OCI-LY7 (cell line): Measurements from ENCODE around the gene TMEM270. TPM values are rescaled to one million over a fixed set of nuclear protein-coding genes. Genes with fewer than 3 reads are reported as not detected.

Experiments used
- BruUV-seq: library from RNA; stranded (reverse); fragments of 400-500 nt; replicated peaks from 2 replicates; lab custom pipeline; 2021; lab: Mats Ljungman, UMichigan
- CTCF ChIA-PET: fragments of 300-600 bp; sonication (Branson Sonifier 250); formaldehyde crosslinking; loops from one replicate; lab custom pipeline; 2022; ENCODE audit warnings: antibody characterized with exemption; ENCODE audit not compliant: unreplicated experiment; lab: Charles Lee
- POLR2A ChIA-PET: fragments of 300-600 bp; sonication (Branson Sonifier 250); formaldehyde crosslinking; loops from one replicate; lab custom pipeline; 2022; ENCODE audit warnings: antibody characterized with exemption; lab: Charles Lee
- DNase-seq: peaks from one replicate; pipeline ENCODE4 v3.0.0-alpha.2; 2015; ENCODE audit warnings: low spot score
- H2AFZ ChIP-seq: fragments of 200-600 bp; sonication (generic), shearing (Covaris generic); 2 replicates; pipeline ENCODE4 v1.6.1; 2014; ENCODE audit warnings: mild to moderate bottlenecking, antibody characterized with exemption, low read length, moderate library complexity
- H3K27ac ChIP-seq: fragments of 200-600 bp; sonication (generic); 2 replicates; pipeline ENCODE4 v1.5.1; 2014; ENCODE audit warnings: mixed run types, low read depth, mild to moderate bottlenecking, moderate library complexity, low read length, inconsistent platforms; ENCODE audit not compliant: poor library complexity, severe bottlenecking
- H3K36me3 ChIP-seq: fragments of 200-600 bp; sonication (generic); 2 replicates; pipeline ENCODE4 v1.6.1; 2014; ENCODE audit warnings: mild to moderate bottlenecking, antibody characterized with exemption, low read length, moderate library complexity, mixed read lengths; ENCODE audit not compliant: insufficient read depth
- H3K4me1 ChIP-seq: fragments of 200-600 bp; sonication (generic); 2 replicates; pipeline ENCODE4 v1.5.1; 2014; ENCODE audit warnings: mild to moderate bottlenecking, low read length; ENCODE audit not compliant: insufficient read depth, poor library complexity, severe bottlenecking
- H3K4me2 ChIP-seq: fragments of 200-600 bp; sonication (generic); 2 replicates; pipeline ENCODE4 v1.6.1; 2014; ENCODE audit warnings: mild to moderate bottlenecking, low read length
- H3K4me3 ChIP-seq: fragments of 200-600 bp; sonication (generic); 2 replicates; pipeline ENCODE4 v1.5.1; 2014; ENCODE audit warnings: mild to moderate bottlenecking, low read depth, low read length; ENCODE audit not compliant: poor library complexity, severe bottlenecking
- H3K79me2 ChIP-seq: fragments of 200-600 bp; sonication (generic); 2 replicates; pipeline ENCODE4 v1.6.1; 2016; ENCODE audit warnings: low read depth, mild to moderate bottlenecking, low read length, moderate library complexity, mixed read lengths; ENCODE audit not compliant: insufficient read depth
- H3K9me2 ChIP-seq: fragments of 200-600 bp; sonication (generic); 2 replicates; pipeline ENCODE4 v1.6.1; 2016; ENCODE audit warnings: mild to moderate bottlenecking, low read length, mixed read lengths; ENCODE audit not compliant: insufficient read depth
- H3K9me3 ChIP-seq: fragments of 200-600 bp; sonication (generic); 2 replicates; pipeline ENCODE4 v1.6.1; 2014; ENCODE audit warnings: mild to moderate bottlenecking, mixed run types, low read length, mixed read lengths
- H4K20me1 ChIP-seq: fragments of 200-600 bp; sonication (generic); 2 replicates; pipeline ENCODE4 v1.6.1; 2014; ENCODE audit warnings: mild to moderate bottlenecking, antibody characterized with exemption, low read length, moderate library complexity, mixed read lengths; ENCODE audit not compliant: insufficient read depth
- CTCF ChIP-seq: fragments of 200-600 bp; sonication (generic); conservative IDR thresholded peaks from 2 replicates; pipeline ENCODE4 v1.5.1; 2014; ENCODE audit warnings: mild to moderate bottlenecking, antibody characterized with exemption, low read length, moderate library complexity, mixed read lengths
- EZH2phosphoT487 ChIP-seq: fragments of 200-600 bp; sonication (generic); IDR thresholded peaks from 2 replicates; pipeline ENCODE4 v1.6.1; 2018; ENCODE audit warnings: low read depth, borderline replicate concordance, mild to moderate bottlenecking, mixed run types, antibody characterized with exemption, low read length, moderate library complexity, mixed read lengths
- intact Hi-C: fragments of 100-400 bp; cut with micrococcal nuclease; formaldehyde crosslinking; loops from one replicate; pipeline ENCODE4 v1.10.0; 2022; ENCODE audit not compliant: unreplicated experiment
- total RNA-seq, 2 experiments: library from RNA; depleted of rRNA in 1 of 2; stranded (reverse); fragments of >200 nt in 1 of 2; shearing (Covaris generic) in 1 of 2; gene quantifications; 2 replicates each; pipeline ENCODE4 v1.2.3, GENCODE V29; 2014 to 2022

TMEM270 gene
- total RNA-seq, 2 experiments from 2014 or later, result not detected

DNA sequence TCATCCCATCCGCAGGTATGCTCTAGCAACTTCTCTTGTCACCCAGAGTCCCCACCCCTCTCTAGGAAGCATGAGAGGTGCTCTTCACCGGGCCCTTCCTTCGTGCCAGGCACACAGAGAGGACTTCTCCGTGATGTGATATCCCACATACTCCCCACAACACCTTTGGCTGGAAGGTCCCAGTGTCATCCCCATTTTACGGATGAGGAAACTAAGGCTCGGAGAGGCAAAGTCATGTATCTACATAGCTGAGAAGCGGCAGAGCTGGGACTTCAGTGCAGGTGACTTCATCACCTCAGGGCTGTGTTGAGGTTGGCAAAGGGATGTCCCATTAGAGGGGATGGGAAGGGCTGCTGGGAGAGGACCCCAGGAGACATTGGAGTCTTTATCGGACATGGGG, 15.4 kb downstream of the TMEM270 start:
- intact Hi-C loops, result no loop called here
- H3K79me2 ChIP-seq, result no peaks in the 10 kb centered on the region
- H3K4me2 ChIP-seq, result no peak overlapping the region
- ChIA-PET POLR2A (no interaction called here), CTCF (no interaction called here)
- no TSS peak for BruUV-seq
- H3K4me3 ChIP-seq, result no peak overlapping the region
- H4K20me1 ChIP-seq, result no peaks in the 10 kb centered on the region
- TF ChIP-seq CTCF (no peak), EZH2phosphoT487 (no peak)
- H3K27ac ChIP-seq, result no peak overlapping the region
- H3K4me1 ChIP-seq, result no peaks in the 10 kb centered on the region
- no peak overlapping the region for H2AFZ ChIP-seq
- no peaks in the 10 kb centered on the region for H3K9me2 ChIP-seq
- DNase-seq, result no peak
- H3K36me3 ChIP-seq, result no peaks in the 10 kb centered on the region
- H3K9me3 ChIP-seq, result no peaks in the 10 kb centered on the region

GRCh38 chr7:73876973-73877372, 16.0 kb downstream of the TMEM270 start:
- H2AFZ ChIP-seq, result no peak overlapping the region
- no peak for TF ChIP-seq CTCF
- no peak for TF ChIP-seq EZH2phosphoT487
- CTCF ChIA-PET, result no interaction called here
- no peaks in the 10 kb centered on the region for H3K9me2 ChIP-seq
- BruUV-seq, result no TSS peak
- no peaks in the 10 kb centered on the region for H3K36me3 ChIP-seq
- no peaks in the 10 kb centered on the region for H3K9me3 ChIP-seq
- DNase-seq, result no peak
- no peaks in the 10 kb centered on the region for H3K79me2 ChIP-seq
- POLR2A ChIA-PET, result no interaction called here
- H3K4me3 ChIP-seq, result no peak overlapping the region
- H4K20me1 ChIP-seq, result no peaks in the 10 kb centered on the region
- H3K27ac ChIP-seq, result no peak overlapping the region
- no peaks in the 10 kb centered on the region for H3K4me1 ChIP-seq
- H3K4me2 ChIP-seq, result no peak overlapping the region
- intact Hi-C loops, result no loop called here

GRCh38 chr7:73879977-73880681, 19.2 kb downstream of the TMEM270 start:
- Histone ChIP-seq H3K4me3 (no peak overlapping the region), H3K4me1 (no peaks in the 10 kb centered on the region), H3K36me3 (no peaks in the 10 kb centered on the region), H3K9me3 (no peaks in the 10 kb centered on the region), H3K9me2 (no peaks in the 10 kb centered on the region), H3K27ac (no peak overlapping the region), H3K4me2 (no peak overlapping the region), H4K20me1 (no peaks in the 10 kb centered on the region), H3K79me2 (no peaks in the 10 kb centered on the region), H2AFZ (no peak overlapping the region)
- ChIA-PET CTCF (no interaction called here), POLR2A (interaction anchor here (0.5 kb wide), 2 partner anchors 58 to 471 kb away, joined by 3 to 4 read pairs; no protein-coding TSS in a partner anchor)
- intact Hi-C loops, result no loop called here
- DNase-seq, result no peak
- BruUV-seq, result no TSS peak
- TF ChIP-seq EZH2phosphoT487 (no peak), CTCF (no peak)
